Measurements from ENCODE around the gene SACS.

Gene SACS, protein sequence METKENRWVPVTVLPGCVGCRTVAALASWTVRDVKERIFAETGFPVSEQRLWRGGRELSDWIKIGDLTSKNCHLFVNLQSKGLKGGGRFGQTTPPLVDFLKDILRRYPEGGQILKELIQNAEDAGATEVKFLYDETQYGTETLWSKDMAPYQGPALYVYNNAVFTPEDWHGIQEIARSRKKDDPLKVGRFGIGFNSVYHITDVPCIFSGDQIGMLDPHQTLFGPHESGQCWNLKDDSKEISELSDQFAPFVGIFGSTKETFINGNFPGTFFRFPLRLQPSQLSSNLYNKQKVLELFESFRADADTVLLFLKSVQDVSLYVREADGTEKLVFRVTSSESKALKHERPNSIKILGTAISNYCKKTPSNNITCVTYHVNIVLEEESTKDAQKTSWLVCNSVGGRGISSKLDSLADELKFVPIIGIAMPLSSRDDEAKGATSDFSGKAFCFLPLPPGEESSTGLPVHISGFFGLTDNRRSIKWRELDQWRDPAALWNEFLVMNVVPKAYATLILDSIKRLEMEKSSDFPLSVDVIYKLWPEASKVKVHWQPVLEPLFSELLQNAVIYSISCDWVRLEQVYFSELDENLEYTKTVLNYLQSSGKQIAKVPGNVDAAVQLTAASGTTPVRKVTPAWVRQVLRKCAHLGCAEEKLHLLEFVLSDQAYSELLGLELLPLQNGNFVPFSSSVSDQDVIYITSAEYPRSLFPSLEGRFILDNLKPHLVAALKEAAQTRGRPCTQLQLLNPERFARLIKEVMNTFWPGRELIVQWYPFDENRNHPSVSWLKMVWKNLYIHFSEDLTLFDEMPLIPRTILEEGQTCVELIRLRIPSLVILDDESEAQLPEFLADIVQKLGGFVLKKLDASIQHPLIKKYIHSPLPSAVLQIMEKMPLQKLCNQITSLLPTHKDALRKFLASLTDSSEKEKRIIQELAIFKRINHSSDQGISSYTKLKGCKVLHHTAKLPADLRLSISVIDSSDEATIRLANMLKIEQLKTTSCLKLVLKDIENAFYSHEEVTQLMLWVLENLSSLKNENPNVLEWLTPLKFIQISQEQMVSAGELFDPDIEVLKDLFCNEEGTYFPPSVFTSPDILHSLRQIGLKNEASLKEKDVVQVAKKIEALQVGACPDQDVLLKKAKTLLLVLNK (N-terminal part only)

DNA sequence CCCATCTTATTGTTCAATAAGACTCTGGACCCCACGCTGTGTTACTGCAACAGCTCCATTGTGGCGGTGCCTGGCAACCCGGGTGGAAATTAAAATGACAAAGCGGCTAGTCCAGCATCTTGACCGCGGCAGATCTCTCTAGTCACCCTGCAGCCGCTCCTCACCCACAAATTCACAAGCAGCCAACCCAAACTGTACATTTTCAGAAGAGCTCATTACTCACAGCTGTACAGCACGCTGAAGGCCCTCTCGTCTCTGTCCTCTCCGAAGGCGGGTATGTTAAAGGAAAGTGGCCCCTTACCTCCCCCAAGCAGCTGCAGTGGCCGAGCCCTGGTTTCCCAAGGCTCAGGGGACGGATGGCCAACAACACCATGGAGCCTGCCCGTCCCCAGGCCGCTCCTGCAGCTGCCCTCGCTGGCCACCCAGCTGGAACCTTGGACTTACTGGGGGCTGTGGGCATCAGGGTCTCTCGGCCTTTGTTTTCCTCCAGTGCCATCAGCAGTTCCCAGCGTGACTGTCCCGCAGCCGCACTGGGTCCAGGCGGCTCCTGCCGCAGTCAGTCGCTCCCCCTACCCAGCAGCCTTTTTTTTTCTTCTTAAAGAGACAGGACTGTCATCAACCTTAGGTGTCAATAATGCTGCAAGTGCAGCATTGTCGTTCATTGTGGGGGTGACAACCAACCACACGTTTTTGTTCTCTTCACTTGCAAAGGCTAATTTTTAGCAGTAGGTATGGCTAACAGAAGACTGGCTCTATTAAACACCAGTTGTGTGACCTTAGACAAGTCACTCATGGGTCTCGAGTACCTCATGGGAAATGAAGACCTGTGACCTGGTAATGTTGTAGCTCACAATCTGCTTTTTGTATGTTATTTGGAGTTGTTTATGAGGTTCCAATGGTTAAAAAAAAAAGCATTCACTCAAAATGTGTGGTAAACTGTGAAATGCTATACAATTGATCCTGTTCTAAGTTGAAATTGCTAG, at the start of gene SACS:
Gene SACS (minus strand): TSS at position 532 of the 983 bp plus-strand sequence. CDS start 22,463 bp downstream, outside the sequence.
- no peak for DNase-seq

GRCh38 chr13:23480324-23480723, 46.8 kb upstream of the SACS start:
- DNase-seq = no peak

GRCh38 chr13:23477101-23477500, 43.6 kb upstream of the SACS start:
- DNase-seq = no peak

DNA sequence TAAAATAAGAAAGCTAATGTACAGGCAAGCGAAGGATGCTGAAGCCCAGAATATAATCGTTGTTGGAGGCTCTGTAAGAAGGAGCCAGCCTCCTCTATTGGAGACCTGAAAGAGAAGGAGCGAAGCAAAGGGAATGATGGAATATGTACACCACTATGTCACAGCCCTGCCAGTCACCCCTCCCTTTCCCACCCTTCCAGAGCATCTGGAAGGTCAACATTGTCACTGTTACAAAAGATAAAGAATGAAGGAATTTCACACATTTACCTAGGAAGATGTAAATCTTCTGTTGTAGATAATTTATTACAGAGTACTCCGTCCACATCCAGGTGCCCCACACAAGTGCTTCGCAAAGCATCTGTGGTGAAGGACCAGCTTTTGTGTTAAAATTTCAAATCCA, 39.7 kb upstream of the SACS start:
- DNase-seq = no peak

GRCh38 chr13:23472189-23472588, 38.7 kb upstream of the SACS start:
- no peak for DNase-seq

- DNase-seq = no peak
These were observed 37.5 kb upstream of the SACS start for GRCh38 chr13:23470790-23471614.

DNA sequence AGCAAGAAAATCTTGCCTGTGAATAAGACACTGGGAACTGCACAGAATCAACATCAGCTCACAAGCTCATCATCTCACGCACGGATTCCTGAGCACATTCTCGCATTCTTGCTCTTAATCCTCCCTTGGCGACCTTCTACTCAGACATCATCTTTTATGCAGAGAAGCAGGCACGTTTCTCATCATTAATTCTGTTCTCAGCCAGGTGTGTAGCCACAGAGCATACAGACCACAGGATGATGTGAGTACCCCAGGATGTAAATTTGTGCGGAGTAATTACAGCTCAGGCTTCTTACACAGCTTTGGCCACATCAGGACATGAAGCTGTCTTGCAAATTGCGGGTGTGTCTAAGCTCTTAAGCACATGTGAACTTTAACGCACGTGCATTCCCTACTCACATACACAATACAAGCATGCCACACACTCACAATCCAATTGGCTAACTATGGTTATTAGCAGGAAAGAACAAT, 36.5 kb upstream of the SACS start:
- no peak for DNase-seq

GRCh38 chr13:23468811-23469210, 35.3 kb upstream of the SACS start:
- DNase-seq = no peak

- no peak for DNase-seq
These were observed 34.4 kb upstream of the SACS start for GRCh38 chr13:23467932-23468278.

DNA sequence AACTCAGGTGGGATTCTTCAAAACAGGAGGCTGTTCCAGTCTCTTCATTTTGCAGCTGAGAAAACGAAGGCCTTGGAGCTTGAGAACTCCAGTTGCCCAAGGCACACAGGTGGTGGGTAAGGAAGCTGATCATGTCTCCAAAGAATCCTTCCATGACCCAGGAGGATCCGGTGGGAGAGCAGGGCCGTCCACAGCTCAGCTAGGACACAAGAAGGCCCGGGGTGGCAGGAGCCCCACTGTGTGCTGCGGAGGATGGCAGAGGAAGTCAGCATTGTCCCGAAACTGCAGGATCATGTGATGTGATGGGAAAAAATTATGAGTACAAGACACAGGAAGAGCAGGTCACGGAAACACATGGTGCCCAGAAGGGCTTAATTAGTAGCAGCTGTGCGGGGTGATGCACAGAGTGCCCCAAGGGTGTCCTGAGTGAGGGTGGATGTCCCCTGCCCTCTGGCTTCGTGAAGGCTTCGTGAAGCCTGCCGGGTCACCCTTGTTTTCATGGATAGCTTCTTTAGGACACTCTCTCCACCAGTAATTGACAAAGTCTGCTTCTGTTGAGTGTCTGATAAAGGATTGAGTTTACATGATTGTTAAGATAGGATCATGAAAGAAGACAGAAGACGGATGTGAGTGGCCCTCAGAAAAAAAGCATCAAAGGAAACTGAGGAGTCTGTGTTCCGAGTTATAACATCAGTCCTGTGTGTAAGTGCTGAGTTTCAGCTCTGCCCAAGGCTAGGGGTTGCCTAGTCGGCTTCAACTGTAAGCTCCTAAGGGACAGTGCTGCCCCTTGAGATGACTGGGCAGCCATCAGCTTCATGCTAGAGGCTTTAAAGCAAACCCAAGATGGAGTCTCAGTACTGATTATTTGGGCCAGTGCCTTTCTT, 33.8 kb upstream of the SACS start:
- DNase-seq = no peak

DNA sequence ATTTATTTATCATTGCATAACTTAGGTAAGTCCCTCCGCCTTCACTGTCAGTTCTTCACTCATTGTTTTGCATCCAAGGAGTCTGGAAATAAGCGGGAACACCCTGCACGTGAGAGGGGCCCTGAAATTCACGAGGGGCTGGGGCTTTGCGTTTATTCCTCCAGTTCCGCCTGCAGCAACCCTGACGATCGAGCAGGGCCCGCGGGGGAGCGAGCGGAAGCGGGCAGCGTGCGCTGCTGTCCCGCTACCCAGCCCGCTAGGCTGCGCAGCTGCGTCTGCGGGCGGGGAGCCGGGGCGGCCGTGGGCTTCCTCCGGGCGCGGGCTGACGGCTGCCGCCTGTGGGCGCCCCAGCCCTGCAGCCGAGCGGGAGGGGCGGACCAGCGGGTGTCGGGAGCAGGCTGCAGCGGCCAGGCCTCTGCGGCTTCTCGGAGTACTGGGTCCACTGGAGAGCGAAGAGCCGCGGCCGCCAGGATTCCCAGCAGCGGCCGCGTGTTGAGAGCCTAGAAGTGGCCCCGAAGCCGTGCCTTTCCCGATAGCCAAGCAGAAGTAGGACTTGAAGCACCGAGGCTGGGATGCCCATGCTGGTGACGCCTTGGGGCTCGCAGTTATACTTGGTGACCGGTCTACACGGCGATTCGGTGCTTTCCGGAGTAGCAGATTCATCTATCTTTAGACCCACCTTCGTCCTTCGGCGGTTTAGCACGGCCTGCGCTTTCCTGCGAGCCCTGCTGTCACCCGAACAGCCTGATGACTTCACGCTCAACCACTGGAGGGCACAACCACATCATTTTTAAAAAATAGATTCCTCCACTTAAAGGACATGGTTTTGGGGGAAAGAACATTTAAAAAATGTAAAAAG, 32.9 kb upstream of the SACS start:
- DNase-seq = peak; percentile 74

- DNase-seq = no peak
These were observed 30.2 kb upstream of the SACS start for GRCh38 chr13:23463661-23464060.

GRCh38 chr13:23462815-23463559, 29.5 kb upstream of the SACS start:
- DNase-seq = peak; percentile 6

DNA sequence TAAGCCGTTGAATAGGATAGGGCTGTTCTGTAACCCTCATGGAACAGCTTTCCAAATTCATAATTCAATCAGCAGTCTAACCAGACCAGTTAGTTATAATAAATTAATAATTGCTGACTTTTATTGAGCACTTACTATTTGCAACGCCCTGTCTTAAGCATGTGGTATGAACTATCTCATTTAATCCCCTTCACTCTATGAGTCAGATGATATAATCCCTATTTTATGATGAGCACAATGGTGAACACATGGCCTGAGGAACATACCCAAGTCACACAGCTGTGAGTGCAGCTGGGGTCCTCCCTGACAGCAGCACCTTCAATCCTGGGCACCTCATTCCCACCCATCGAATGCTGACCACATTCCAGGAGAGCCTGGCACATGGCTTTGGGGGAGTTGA, 28.0 kb upstream of the SACS start:
- DNase-seq = no peak

- no peak for DNase-seq
These were observed 27.4 kb upstream of the SACS start for GRCh38 chr13:23460921-23461320.

DNA sequence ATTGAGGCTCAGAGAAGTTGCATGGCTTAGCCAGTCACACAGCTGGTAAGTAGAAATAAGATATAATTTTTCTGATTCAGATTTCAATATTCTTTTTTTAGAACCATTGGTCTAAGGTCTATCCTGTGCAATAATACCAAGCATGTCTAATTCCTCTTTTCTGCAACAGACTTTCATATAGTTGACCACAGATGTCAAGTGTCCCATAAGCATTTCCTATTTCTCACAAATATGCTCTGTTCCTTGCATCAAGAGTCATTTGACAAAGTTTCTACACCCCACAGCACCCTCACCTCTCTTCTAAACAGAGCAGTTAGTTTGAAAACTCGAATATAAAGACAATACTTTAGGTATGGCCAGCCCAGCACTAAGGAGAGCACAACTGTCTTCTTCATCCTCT, 26.8 kb upstream of the SACS start:
- no peak for DNase-seq

DNA sequence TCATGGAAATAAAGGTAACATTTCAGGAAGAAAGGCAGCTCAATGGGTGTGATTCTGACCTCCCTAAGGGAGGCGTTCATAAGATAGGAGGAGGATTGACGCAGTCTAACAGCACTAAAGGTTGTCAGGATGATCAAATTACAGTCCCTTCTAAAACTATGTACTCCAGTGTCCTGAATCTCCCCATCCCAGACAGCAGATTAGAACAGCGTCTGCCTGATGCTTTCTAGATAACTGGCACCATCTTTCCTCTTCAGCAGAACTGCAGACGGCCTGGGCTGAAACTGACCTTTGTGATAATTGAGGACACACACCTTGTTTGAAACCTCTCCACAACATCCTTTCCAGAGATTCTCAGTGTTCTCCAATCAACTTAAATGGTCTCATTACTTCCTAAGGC, 25.5 kb upstream of the SACS start:
- no peak for DNase-seq

- no peak for DNase-seq
These were observed 23.1 kb upstream of the SACS start for GRCh38 chr13:23456437-23457210.
